ENCODE data around the gene AQP2.
"Not testable (repeated sequence)": the region's sequence is repeated elsewhere in the genome, so short reads cannot be mapped to it uniquely, and the experiment has no call there.

The AQP2 gene

DNA sequence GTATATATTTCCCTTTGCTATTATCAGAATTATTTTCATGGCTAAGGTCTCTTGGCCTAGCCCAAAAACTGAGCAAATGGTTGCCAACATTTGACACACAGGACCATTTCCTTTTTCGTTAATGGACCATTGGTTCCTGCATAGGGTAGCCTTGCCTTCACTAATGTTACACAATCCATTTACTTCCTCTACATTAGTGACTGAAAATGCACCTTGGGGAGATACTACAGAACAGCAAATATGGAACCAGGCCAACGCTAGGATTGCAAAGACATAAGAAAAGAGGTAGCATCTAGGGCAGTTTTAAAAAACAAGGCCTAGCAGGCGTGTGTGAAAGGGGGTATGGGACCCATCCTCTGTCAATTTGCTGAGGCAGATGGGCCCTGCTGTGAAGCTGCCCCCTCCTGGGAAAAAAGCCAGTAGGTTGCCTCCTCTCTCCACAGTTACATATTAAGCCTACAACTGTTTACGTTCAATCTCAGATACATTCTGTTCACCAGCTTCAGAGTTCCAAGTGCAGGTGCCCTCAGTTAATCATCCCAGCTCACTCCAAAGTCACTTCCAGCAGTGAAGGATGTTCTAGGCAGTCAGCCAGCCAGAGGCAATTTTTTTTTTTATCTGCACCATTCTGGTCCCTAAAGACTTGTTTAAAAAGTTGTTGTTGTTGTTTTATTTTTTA is 37.2 kb downstream of the AQP2 start:
- no peak for DNase-seq (ENCODE audit: low read depth, low spot score)

DNA sequence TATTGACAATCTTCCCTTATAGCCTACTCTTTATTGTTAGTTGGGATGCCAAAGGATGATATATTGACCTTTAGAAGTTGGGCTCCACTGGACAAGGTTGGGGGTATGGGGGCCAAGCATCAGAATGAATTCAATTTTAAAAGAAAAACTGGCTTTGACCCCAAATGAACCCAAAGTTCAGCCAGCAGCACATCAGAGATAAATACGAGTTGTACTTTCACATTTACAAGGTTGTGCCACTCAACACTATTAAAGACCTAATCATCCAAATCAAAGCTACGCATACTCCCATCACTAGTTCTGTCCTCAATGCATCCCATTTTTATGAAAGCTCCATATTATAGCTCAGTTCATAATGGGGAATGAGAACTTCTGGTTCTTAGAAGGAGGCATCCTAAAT is 38.9 kb downstream of the AQP2 start:
- not testable (repeated sequence) for DNase-seq (ENCODE audit: low read depth, low spot score)

DNA sequence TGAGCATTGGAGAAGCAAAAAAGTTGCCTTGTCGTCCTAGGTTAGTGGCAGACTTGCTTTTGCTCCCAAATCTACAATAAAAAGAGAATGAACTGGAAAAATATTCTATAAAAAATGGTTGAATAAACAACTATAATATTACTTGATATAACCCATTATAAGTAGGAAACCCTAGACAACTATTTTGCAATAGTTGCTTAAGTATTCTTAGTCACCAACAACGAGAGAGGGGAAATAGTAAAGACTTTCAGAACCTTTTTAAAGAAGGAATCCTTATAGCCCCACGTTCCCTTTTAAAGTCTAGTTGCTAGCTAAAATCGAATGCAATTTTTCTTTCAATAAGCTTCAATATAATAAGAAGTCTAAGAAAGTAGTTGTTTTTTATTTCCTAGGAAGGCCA is 39.7 kb downstream of the AQP2 start:
- DNase-seq (ENCODE audit: low read depth, low spot score) = no peak

DNA sequence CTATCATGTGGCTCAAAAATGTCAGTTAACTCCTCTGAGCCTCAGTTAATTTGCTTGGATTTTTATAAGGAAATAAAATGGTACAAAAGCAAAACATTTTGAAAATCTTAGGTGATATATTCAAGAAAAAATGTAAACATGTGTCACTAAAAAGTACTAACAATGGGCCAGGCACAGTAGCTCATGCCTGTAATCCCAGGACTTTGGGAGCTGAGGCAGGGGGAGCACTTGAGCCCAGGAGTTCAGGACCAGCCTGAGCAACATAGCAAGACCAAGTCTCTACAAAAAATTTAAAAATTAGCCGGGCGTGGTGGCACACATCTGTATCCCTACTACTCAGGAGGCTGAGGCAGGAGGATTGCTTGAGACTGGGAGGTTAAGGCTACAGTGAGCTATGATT is 47.9 kb downstream of the AQP2 start:
- no peak for DNase-seq (ENCODE audit: low read depth, low spot score)

DNA sequence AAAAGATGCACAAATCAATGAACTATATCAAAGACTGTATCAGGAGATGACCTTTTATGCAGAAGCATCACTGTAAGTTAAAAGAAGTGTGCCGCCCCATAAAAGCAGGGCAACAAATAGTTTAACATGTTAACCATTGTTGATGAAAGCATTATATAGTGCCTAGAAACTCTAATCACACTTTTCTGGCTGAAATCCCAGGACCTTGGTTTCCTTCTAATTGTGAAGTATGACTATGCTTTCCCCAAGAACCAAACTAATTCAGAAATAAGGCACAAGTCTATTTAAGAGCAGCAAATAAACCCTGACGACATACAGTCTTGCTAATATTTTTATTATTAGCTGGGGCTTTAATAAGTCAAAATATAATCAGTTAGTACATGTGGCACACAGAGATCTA is 53.1 kb downstream of the AQP2 start:
- no peak for DNase-seq (ENCODE audit: low read depth, low spot score)

DNA sequence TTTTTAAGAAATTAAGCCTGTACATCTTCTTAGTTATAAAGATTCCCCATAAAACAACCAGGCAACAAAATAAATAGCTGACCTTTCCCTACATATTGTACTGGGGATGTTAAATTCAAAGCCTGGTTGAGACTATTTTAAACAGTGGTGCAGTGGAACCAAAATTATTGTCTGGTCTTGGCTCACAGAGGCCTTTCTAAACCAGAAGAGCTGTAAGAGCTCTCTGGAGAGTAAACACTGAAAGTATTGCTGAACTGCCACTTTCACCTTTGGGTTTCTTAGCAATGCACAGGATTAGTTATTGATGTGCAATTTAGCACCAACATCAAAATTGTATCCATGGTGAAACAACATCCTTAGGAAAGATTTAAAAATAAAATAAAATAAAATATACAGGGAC is 54.2 kb downstream of the AQP2 start:
- no peak for DNase-seq (ENCODE audit: low read depth, low spot score)

DNA sequence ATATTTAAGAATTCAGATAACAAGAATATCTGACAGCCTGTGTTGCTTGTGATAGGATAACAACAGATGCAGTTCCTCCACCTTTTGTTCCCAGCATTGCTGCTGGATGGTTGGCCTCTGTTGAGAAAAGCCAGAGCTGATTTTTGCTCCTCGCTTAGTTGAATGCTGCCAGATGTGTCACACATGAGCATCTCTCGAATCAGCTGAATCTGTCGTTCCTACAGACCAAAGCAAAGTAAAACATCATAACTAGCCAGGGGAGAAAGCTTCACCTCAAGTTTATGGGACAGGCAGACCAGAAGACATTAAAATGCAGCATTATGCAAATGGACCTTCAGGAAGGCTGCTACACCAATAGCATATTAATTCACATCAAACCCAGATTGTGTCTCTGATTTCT is 54.6 kb downstream of the AQP2 start:
- DNase-seq (ENCODE audit: low read depth, low spot score) = no peak

DNA sequence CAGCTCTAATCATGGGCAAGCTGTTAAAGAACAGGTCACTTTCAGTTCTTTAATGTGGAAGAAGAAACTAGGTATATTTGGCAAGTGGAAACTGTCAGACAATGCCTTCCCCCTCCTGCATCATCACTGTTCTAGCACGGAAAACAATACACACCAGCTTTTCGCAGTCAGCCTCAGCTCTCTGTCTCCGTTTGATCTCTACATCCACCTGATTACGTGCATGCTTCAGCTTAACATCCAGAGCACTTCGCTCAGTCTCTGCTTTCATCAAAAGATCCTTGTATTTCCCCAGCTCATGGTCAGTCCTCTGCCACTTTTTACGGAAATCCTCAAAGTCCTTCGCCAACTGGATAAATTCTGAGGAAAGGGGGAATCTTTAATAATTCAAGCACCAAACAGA is 55.7 kb downstream of the AQP2 start:
- DNase-seq (ENCODE audit: low read depth, low spot score) = no peak

DNA sequence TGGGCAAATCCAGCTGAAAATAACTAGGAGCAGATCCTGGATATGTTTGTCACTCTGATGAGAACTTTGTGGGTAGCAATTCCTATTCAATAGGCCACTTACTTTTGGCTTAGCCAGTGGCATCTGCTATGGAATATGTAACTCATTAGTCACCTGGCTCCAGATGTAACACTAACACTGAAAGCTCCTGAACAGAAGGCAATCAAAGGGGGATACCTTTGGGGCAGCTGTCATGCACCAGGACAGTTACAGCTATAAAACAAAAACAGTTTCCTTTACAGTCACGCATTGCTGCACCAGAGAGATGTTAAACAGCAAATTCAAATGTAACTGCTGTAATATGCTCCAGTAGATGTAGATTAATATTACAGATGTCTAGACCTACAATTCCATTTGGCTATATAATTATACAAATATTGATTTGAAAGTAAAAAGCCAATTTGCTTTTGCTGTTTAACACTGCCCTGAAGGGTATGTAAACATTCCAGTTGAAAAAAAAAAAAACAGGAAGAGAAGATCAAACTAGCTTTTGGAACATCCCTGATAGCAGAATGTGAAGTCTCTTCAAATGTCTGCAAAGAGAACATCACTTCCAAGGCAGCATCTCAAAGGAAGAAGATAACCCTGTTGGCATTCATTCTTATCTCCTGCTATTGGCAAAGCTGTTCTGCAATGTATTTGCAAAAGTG is 56.4 kb downstream of the AQP2 start:
- no peak for DNase-seq (ENCODE audit: low read depth, low spot score)

Data from iPS DF 19.7 (cell line).